ENCODE data around the gene PLA2G6. TPM values are rescaled to one million over a fixed set of nuclear protein-coding genes. Genes with fewer than 3 reads are reported as not detected.

Gene PLA2G6
- total RNA-seq, 1 experiment from 2014 or later, result 18.7 TPM

DNA sequence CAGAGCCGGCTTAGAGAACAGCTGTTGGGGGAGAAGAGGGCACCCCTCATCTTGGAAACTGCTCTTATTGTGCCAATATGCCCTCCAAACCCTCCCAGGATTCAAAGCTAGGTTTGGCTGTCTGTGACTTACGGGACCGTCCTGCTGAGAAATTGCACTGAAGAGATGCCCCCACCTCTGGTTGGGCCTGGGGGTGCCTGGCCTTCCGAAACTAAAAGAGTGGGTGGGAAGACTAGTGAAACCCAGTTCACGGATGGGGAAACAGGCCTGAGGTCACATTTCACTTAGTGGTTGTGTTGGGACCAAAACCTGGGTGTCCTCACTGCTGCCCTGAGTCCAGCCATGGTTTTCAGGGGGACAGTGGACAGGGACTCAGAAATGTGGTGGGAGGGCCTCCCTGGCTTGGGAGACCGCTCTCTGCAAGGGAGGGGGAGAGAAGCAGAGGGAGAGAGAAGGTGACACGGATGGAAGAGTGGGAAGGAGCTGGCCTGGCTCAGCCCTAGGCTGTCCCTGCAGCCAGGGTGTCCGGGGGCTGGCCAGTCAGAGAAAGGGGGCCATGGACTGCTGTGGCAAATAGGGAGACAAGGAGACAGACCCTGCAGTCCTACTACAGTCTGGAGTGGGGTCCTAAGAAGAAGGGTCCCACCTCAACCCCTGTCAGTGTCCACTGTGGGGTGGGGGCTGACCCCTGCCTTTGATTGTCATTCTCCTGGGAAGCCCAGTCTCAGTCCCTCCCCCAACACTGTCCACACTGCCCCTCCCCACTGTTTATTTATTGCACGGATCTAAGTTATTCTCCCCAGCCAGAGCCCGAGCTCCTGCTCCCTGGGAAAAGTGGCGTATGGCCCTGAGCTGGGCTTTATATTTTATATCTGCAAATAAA, 33.8 kb upstream of the PLA2G6 start:
- H3K36me3 ChIP-seq (ENCODE audit: control insufficient read depth, insufficient read depth, low read length), result 0 out of 2 replicates have a peak, but pooled peaks cover 1% of the 10 kb centered on the region
- H3K27me3 ChIP-seq (replicated peaks; ENCODE audit: control insufficient read depth, insufficient read depth, low read length), result no peaks in the 10 kb centered on the region
- Mint-ChIP-seq H3K9me3 (ENCODE audit: unreplicated experiment) (no peaks in the 10 kb centered on the region), H3K36me3 (ENCODE audit: insufficient read depth, unreplicated experiment) (peaks cover 45% of the 10 kb centered on the region), H3K27me3 (ENCODE audit: insufficient read depth, unreplicated experiment) (no peaks in the 10 kb centered on the region), H3K27ac (ENCODE audit: unreplicated experiment) (peak overlapping the region; percentile 41), H3K4me1 (ENCODE audit: low read depth, unreplicated experiment) (peaks cover 11% of the 10 kb centered on the region), H3K4me3 (ENCODE audit: unreplicated experiment) (no peak overlapping the region)
- BruUV-seq (replicated peaks), result no TSS peak
- no peak overlapping the region for H3K4me3 ChIP-seq (ENCODE audit: low read depth, low read length)
- intact Hi-C loops (cut with micrococcal nuclease; ENCODE audit: unreplicated experiment), result loop anchor here (5.0 to 10.0 kb wide), 2 partner anchors 33 to 101 kb away; partner anchors contain the start of genes BAIAP2L2 and PLA2G6
- ChIA-PET POLR2A (no interaction called here), CTCF (no interaction called here)
- peaks cover 23% of the 10 kb centered on the region for H3K4me1 ChIP-seq
- DNase-seq, result no peak
- H3K9me3 ChIP-seq, result no peaks in the 10 kb centered on the region
- TF ChIP-seq, protein P1, sequence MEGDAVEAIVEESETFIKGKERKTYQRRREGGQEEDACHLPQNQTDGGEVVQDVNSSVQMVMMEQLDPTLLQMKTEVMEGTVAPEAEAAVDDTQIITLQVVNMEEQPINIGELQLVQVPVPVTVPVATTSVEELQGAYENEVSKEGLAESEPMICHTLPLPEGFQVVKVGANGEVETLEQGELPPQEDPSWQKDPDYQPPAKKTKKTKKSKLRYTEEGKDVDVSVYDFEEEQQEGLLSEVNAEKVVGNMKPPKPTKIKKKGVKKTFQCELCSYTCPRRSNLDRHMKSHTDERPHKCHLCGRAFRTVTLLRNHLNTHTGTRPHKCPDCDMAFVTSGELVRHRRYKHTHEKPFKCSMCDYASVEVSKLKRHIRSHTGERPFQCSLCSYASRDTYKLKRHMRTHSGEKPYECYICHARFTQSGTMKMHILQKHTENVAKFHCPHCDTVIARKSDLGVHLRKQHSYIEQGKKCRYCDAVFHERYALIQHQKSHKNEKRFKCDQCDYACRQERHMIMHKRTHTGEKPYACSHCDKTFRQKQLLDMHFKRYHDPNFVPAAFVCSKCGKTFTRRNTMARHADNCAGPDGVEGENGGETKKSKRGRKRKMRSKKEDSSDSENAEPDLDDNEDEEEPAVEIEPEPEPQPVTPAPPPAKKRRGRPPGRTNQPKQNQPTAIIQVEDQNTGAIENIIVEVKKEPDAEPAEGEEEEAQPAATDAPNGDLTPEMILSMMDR (IDR thresholded peaks at IDR 0.05; ENCODE audit: insufficient read depth in 1 of 2, low read depth in 1 of 2, low read length in 1 of 2, severe bottlenecking in 1 of 2, unreplicated experiment in 1 of 2), result no peak

GRCh38 chr22:38214302-38215056, 32.8 kb upstream of the PLA2G6 start:
- Histone ChIP-seq H3K4me3 (ENCODE audit: low read depth, low read length) (no peak overlapping the region), H3K9me3 (no peaks in the 10 kb centered on the region), H3K27me3 (replicated peaks; ENCODE audit: control insufficient read depth, insufficient read depth, low read length) (no peaks in the 10 kb centered on the region), H3K36me3 (ENCODE audit: control insufficient read depth, insufficient read depth, low read length) (0 out of 2 replicates have a peak, but pooled peaks cover 1% of the 10 kb centered on the region), H3K4me1 (peaks cover 18% of the 10 kb centered on the region)
- Mint-ChIP-seq H3K9me3 (ENCODE audit: unreplicated experiment) (no peaks in the 10 kb centered on the region), H3K27me3 (ENCODE audit: insufficient read depth, unreplicated experiment) (no peaks in the 10 kb centered on the region), H3K4me3 (ENCODE audit: unreplicated experiment) (no peak overlapping the region), H3K4me1 (ENCODE audit: low read depth, unreplicated experiment) (peaks cover 5% of the 10 kb centered on the region), H3K27ac (ENCODE audit: unreplicated experiment) (peak overlapping the region; percentile 41), H3K36me3 (ENCODE audit: insufficient read depth, unreplicated experiment) (peaks cover 38% of the 10 kb centered on the region)
- intact Hi-C loops (cut with micrococcal nuclease; ENCODE audit: unreplicated experiment), result loop anchor here (5.0 to 10.0 kb wide), 2 partner anchors 32 to 100 kb away; partner anchors contain the start of genes BAIAP2L2 and PLA2G6
- CTCF ChIA-PET, result no interaction called here
- no TSS peak for BruUV-seq (replicated peaks)
- TF ChIP-seq, protein P1 (IDR thresholded peaks at IDR 0.05; ENCODE audit: insufficient read depth in 1 of 2, low read depth in 1 of 2, low read length in 1 of 2, severe bottlenecking in 1 of 2, unreplicated experiment in 1 of 2), result no peak
- POLR2A ChIA-PET, result no interaction called here
- peak in 1 of 2 experiments; percentile 29 for DNase-seq

- TF ChIP-seq, protein P1 (IDR thresholded peaks at IDR 0.05; ENCODE audit: insufficient read depth in 1 of 2, low read depth in 1 of 2, low read length in 1 of 2, severe bottlenecking in 1 of 2, unreplicated experiment in 1 of 2), result no peak
- Histone ChIP-seq H3K36me3 (ENCODE audit: control insufficient read depth, insufficient read depth, low read length) (0 out of 2 replicates have a peak, but pooled peaks cover 1% of the 10 kb centered on the region), H3K4me3 (ENCODE audit: low read depth, low read length) (no peak overlapping the region), H3K27me3 (replicated peaks; ENCODE audit: control insufficient read depth, insufficient read depth, low read length) (no peaks in the 10 kb centered on the region), H3K4me1 (peaks cover 12% of the 10 kb centered on the region), H3K9me3 (no peaks in the 10 kb centered on the region)
- Mint-ChIP-seq H3K36me3 (ENCODE audit: insufficient read depth, unreplicated experiment) (peaks cover 35% of the 10 kb centered on the region), H3K4me1 (ENCODE audit: low read depth, unreplicated experiment) (no peaks in the 10 kb centered on the region), H3K4me3 (ENCODE audit: unreplicated experiment) (no peak overlapping the region), H3K9me3 (ENCODE audit: unreplicated experiment) (no peaks in the 10 kb centered on the region), H3K27me3 (ENCODE audit: insufficient read depth, unreplicated experiment) (no peaks in the 10 kb centered on the region), H3K27ac (ENCODE audit: unreplicated experiment) (no peak overlapping the region)
- DNase-seq, result no peak
- ChIA-PET POLR2A (no interaction called here), CTCF (no interaction called here)
- no TSS peak for BruUV-seq (replicated peaks)
- intact Hi-C loops (cut with micrococcal nuclease; ENCODE audit: unreplicated experiment), result loop anchor here (10.0 kb wide), 1 partner anchor 99 kb away; the partner anchor contains the start of gene BAIAP2L2
These were observed 32.3 kb upstream of the PLA2G6 start for GRCh38 chr22:38213990-38214301.

Measured in Caco-2 (cell line).